AML-193 (cell line): ENCODE data around the gene VRK1.

Source experiments
- DNase-seq, 2 experiments: peaks; one replicate each; lab custom pipeline; 2025; lab: John Stamatoyannopoulos, UW

Gene VRK1

GRCh38 chr14:96920820-96921219 lies 123.6 kb downstream of the VRK1 start:
- DNase-seq: no peak

- no peak for DNase-seq
Measured at GRCh38 chr14:96922986-96923385, 125.8 kb downstream of the VRK1 start.

- DNase-seq: no peak
Measured at GRCh38 chr14:96925422-96925821, 128.2 kb downstream of the VRK1 start.

- no peak for DNase-seq
Measured at GRCh38 chr14:96926001-96926400, 128.8 kb downstream of the VRK1 start.

GRCh38 chr14:96928779-96929380 lies 131.7 kb downstream of the VRK1 start:
- no peak for DNase-seq

- no peak for DNase-seq
Measured at GRCh38 chr14:96929950-96930349, 132.8 kb downstream of the VRK1 start.

- DNase-seq: no peak
Measured at GRCh38 chr14:96930526-96930925, 133.3 kb downstream of the VRK1 start.
